ENCODE data around the gene EXOC2.

The EXOC2 gene

DNA sequence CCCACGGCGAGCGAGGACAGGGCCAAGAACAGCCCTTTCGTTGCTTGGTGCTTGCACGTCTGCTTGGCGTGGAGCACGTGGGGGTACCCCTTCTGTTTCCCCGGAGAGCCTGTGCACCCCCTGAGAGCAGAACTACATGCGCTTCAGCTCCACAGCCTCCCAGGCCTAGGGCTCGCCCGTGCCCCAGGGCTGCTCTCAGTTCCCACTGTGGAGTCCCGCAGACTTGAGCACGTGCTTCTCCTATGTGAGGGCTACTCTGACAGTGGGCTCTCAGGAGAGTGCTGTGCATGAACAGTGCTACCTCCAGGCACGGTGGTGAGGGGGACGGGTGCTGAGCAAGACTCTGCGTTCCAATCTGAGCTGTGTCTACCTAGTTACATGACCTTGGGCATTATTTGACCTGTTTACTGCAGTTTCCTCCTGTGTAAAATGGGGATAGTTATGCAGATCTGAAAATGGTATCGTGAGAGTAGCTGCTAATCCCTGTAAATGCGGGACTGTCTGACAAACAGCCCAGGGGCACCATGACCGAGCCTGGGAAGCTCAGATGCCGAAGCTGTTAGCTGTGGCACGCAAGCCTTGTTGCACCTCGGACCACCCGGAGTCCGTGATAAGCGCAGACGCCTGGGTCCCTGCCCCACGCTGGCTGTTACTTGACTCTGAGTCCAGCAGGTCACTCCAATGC lies 219.0 kb downstream of the EXOC2 start:
- TF ChIP-seq MAX (IDR thresholded peaks at IDR 0.05; ENCODE audit: low read depth, low read length): no peak
- TF ChIP-seq POLR2A (IDR thresholded peaks at IDR 0.05; ENCODE audit: extremely low read depth, insufficient read length): no peak
- no peak for TF ChIP-seq MYC (IDR thresholded peaks at IDR 0.05; ENCODE audit: low read depth, low read length)
- no peak for TF ChIP-seq CTCF (IDR thresholded peaks at IDR 0.05; ENCODE audit: low read depth, low read length)
- DNase-seq (ENCODE audit: low read depth): no peak
- no peak overlapping the region for H3K4me3 ChIP-seq (ENCODE audit: low read depth, low read length)

DNA sequence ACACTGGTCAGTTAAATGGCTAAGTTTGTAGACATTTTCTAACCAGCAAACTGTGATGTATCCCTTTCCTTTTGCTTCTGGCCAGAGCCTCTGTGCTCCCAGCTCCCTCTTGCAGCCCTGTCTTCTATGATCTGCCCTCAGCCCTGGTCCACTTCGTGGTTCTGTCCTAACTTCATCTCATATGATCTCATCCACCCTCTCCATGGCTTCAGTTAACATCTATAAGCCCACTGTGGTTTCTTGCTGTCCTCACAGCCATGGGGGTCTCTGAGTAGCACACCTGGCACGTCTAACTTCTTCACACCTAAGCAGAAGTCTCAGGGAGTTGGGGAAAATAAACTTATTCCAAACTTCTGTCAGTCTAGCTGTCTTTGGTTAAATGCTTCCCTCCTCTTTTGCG lies 219.6 kb downstream of the EXOC2 start:
- H3K4me3 ChIP-seq (ENCODE audit: low read depth, low read length): no peak overlapping the region
- TF ChIP-seq MAX (IDR thresholded peaks at IDR 0.05; ENCODE audit: low read depth, low read length): no peak
- TF ChIP-seq MYC (IDR thresholded peaks at IDR 0.05; ENCODE audit: low read depth, low read length): no peak
- DNase-seq (ENCODE audit: low read depth): no peak

- no peak for TF ChIP-seq MAX (IDR thresholded peaks at IDR 0.05; ENCODE audit: low read depth, low read length)
- no peak for TF ChIP-seq CTCF (IDR thresholded peaks at IDR 0.05; ENCODE audit: low read depth, low read length)
- no peak overlapping the region for H3K4me3 ChIP-seq (ENCODE audit: low read depth, low read length)
- DNase-seq (ENCODE audit: low read depth): no peak
Observed at GRCh38 chr6:470901-471448, 222.0 kb downstream of the EXOC2 start.

GRCh38 chr6:470051-470900 lies 222.7 kb downstream of the EXOC2 start:
- TF ChIP-seq MYC (IDR thresholded peaks at IDR 0.05; ENCODE audit: low read depth, low read length) (no peak), CTCF (IDR thresholded peaks at IDR 0.05; ENCODE audit: low read depth, low read length) (no peak), MAX (IDR thresholded peaks at IDR 0.05; ENCODE audit: low read depth, low read length) (no peak), POLR2A (IDR thresholded peaks at IDR 0.05; ENCODE audit: extremely low read depth, insufficient read length) (no peak)
- DNase-seq (ENCODE audit: low read depth): peak; percentile 29
- no peak overlapping the region for H3K4me3 ChIP-seq (ENCODE audit: low read depth, low read length)

- H3K4me3 ChIP-seq (ENCODE audit: low read depth, low read length): no peak overlapping the region
- TF ChIP-seq MYC (IDR thresholded peaks at IDR 0.05; ENCODE audit: low read depth, low read length) (no peak), POLR2A (IDR thresholded peaks at IDR 0.05; ENCODE audit: extremely low read depth, insufficient read length) (no peak), MAX (IDR thresholded peaks at IDR 0.05; ENCODE audit: low read depth, low read length) (no peak), CTCF (IDR thresholded peaks at IDR 0.05; ENCODE audit: low read depth, low read length) (no peak)
- DNase-seq (ENCODE audit: low read depth): no peak
Observed at GRCh38 chr6:467671-468082, 225.3 kb downstream of the EXOC2 start.

- TF ChIP-seq MAX (IDR thresholded peaks at IDR 0.05; ENCODE audit: low read depth, low read length) (no peak), MYC (IDR thresholded peaks at IDR 0.05; ENCODE audit: low read depth, low read length) (no peak), POLR2A (IDR thresholded peaks at IDR 0.05; ENCODE audit: extremely low read depth, insufficient read length) (no peak), CTCF (IDR thresholded peaks at IDR 0.05; ENCODE audit: low read depth, low read length) (no peak)
Observed at GRCh38 chr6:467111-467510, 225.8 kb downstream of the EXOC2 start.

More at GRCh38 chr6:467111-467510, 225.8 kb downstream of the EXOC2 start:
- H3K4me3 ChIP-seq (ENCODE audit: low read depth, low read length): no peak overlapping the region
- no peak for DNase-seq (ENCODE audit: low read depth)
